ENCODE measurements around the gene KDSR. TPM values are rescaled to one million over a fixed set of nuclear protein-coding genes. Genes with fewer than 3 reads are reported as not detected.

Gene KDSR
- polyA plus RNA-seq, 1 donor from 2014 or later: 14.7 TPM

DNA sequence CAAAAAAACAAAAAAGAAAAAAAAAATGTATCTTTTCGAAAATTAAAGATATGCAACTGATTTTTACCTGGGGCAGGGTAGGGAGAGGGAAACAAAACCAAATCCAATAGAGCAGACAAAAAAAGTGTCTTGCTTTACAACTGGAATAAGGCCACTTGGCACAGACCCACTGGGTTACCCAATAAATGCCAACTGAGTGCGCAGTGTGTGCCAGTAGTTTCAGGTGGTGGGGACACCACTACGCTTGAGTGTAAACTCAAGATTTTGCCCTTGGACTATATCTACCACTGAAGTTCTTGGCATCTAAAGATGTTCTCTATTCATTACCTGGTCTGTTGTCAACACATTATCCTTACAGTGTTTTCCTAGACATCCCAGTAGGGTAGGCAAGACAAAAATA, 39.0 kb upstream of the KDSR start:
- no peak overlapping the region for H3K4me2 ChIP-seq (ENCODE audit: low read length)
- H3K27me3 ChIP-seq (ENCODE audit: insufficient read depth, low read depth, low read length): no peaks in the 10 kb centered on the region
- no peaks in the 10 kb centered on the region for H3K9me3 ChIP-seq (ENCODE audit: low read length)
- no peaks in the 10 kb centered on the region for H3K79me2 ChIP-seq (replicated peaks; ENCODE audit: insufficient read depth, low read length)
- no peak for TF ChIP-seq EP300 (conservative IDR thresholded peaks at IDR 0.05; ENCODE audit: poor library complexity, severe bottlenecking)
- TF ChIP-seq RAD21 (conservative IDR thresholded peaks at IDR 0.05): no peak
- TF ChIP-seq, protein P1, sequence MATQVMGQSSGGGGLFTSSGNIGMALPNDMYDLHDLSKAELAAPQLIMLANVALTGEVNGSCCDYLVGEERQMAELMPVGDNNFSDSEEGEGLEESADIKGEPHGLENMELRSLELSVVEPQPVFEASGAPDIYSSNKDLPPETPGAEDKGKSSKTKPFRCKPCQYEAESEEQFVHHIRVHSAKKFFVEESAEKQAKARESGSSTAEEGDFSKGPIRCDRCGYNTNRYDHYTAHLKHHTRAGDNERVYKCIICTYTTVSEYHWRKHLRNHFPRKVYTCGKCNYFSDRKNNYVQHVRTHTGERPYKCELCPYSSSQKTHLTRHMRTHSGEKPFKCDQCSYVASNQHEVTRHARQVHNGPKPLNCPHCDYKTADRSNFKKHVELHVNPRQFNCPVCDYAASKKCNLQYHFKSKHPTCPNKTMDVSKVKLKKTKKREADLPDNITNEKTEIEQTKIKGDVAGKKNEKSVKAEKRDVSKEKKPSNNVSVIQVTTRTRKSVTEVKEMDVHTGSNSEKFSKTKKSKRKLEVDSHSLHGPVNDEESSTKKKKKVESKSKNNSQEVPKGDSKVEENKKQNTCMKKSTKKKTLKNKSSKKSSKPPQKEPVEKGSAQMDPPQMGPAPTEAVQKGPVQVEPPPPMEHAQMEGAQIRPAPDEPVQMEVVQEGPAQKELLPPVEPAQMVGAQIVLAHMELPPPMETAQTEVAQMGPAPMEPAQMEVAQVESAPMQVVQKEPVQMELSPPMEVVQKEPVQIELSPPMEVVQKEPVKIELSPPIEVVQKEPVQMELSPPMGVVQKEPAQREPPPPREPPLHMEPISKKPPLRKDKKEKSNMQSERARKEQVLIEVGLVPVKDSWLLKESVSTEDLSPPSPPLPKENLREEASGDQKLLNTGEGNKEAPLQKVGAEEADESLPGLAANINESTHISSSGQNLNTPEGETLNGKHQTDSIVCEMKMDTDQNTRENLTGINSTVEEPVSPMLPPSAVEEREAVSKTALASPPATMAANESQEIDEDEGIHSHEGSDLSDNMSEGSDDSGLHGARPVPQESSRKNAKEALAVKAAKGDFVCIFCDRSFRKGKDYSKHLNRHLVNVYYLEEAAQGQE (IDR thresholded peaks at IDR 0.05; ENCODE audit: borderline replicate concordance): no peak
- TF ChIP-seq, protein P2, sequence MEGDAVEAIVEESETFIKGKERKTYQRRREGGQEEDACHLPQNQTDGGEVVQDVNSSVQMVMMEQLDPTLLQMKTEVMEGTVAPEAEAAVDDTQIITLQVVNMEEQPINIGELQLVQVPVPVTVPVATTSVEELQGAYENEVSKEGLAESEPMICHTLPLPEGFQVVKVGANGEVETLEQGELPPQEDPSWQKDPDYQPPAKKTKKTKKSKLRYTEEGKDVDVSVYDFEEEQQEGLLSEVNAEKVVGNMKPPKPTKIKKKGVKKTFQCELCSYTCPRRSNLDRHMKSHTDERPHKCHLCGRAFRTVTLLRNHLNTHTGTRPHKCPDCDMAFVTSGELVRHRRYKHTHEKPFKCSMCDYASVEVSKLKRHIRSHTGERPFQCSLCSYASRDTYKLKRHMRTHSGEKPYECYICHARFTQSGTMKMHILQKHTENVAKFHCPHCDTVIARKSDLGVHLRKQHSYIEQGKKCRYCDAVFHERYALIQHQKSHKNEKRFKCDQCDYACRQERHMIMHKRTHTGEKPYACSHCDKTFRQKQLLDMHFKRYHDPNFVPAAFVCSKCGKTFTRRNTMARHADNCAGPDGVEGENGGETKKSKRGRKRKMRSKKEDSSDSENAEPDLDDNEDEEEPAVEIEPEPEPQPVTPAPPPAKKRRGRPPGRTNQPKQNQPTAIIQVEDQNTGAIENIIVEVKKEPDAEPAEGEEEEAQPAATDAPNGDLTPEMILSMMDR (IDR thresholded peaks at IDR 0.05; ENCODE audit: poor library complexity, severe bottlenecking): no peak
- no peak for TF ChIP-seq MXI1 (conservative IDR thresholded peaks at IDR 0.05; ENCODE audit: poor library complexity, severe bottlenecking)
- TF ChIP-seq TAF1 (IDR thresholded peaks at IDR 0.05; ENCODE audit: low read depth): no peak
- no peak for TF ChIP-seq SMC3 (conservative IDR thresholded peaks at IDR 0.05; ENCODE audit: poor library complexity)
- TF ChIP-seq POLR2AphosphoS5 (IDR thresholded peaks at IDR 0.05): no peak
- no peak for TF ChIP-seq EZH2 (IDR thresholded peaks at IDR 0.05; ENCODE audit: borderline replicate concordance, insufficient read depth, low read length, poor library complexity, severe bottlenecking)
- H3F3A ChIP-seq (ENCODE audit: insufficient read depth, low read length, poor library complexity, severe bottlenecking): no peaks in the 10 kb centered on the region
- no peaks in the 10 kb centered on the region for H3K9me2 ChIP-seq (ENCODE audit: insufficient read depth, low read length)
- H4K20me1 ChIP-seq (ENCODE audit: insufficient read depth): no peaks in the 10 kb centered on the region
- no peak overlapping the region for H3K4me3 ChIP-seq (ENCODE audit: low read length)
- no peak overlapping the region for H2AFZ ChIP-seq (ENCODE audit: low read depth, low read length)
- no peak overlapping the region for H3K9ac ChIP-seq (ENCODE audit: low read length)
- H3K36me3 ChIP-seq (ENCODE audit: insufficient read depth, low read length): peaks cover 5% of the 10 kb centered on the region
- no peak overlapping the region for H3K27ac ChIP-seq (ENCODE audit: low read length)

DNA sequence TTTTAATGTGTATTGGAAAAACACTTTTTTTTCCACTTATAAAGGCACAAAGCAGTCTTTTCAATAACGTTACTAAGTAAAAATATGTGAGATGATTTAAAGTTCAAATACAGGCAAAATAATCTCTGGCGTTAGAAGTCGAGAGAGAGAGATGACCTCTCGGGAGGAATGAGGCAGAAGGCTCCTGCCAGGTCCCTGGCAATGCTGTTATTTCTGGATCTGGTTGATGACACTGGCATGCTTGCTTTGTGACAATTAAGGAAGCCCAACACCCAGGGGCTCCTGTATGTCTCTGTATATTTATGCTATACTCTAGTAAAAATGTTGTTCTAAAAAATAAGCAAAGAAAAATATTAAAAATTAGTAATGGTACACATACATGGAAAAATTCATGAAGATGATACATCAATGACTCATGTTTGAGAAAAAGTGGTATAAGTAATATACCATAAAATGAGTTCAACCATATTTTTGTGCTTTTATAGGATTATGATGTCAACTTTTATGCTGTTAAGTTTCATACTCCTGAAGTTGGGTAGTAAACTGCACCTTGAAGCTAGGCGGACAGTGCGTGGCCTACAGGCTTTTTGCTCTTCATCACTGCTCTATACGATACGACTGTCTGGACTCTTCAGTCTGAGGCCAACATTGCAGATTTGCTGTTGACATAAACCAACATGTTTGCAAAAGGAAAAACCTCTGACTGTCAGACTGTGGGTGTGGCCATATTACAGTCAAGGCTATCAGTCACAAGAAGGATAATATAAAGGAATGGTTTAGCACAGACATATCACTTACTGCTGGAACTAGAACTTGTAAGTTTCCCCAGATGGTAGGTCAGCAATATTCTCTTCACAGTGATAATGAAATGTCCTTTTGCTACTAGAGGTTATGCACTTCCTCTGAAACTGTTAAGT, 35.5 kb upstream of the KDSR start:
- no peak overlapping the region for H3K27ac ChIP-seq (ENCODE audit: low read length)
- H3K9ac ChIP-seq (ENCODE audit: low read length): no peak overlapping the region
- H3F3A ChIP-seq (ENCODE audit: insufficient read depth, low read length, poor library complexity, severe bottlenecking): no peaks in the 10 kb centered on the region
- no peaks in the 10 kb centered on the region for H4K20me1 ChIP-seq (ENCODE audit: insufficient read depth)
- H3K4me2 ChIP-seq (ENCODE audit: low read length): no peak overlapping the region
- no peaks in the 10 kb centered on the region for H3K9me2 ChIP-seq (ENCODE audit: insufficient read depth, low read length)
- peaks cover 9% of the 10 kb centered on the region for H3K36me3 ChIP-seq (ENCODE audit: insufficient read depth, low read length)
- no peak overlapping the region for H3K4me3 ChIP-seq (ENCODE audit: low read length)
- no peak overlapping the region for H2AFZ ChIP-seq (ENCODE audit: low read depth, low read length)
- H3K27me3 ChIP-seq (ENCODE audit: insufficient read depth, low read depth, low read length): no peaks in the 10 kb centered on the region
- H3K79me2 ChIP-seq (replicated peaks; ENCODE audit: insufficient read depth, low read length): no peaks in the 10 kb centered on the region
- no peak for TF ChIP-seq POLR2AphosphoS5 (IDR thresholded peaks at IDR 0.05)
- TF ChIP-seq, protein P2 (IDR thresholded peaks at IDR 0.05; ENCODE audit: poor library complexity, severe bottlenecking): no peak
- no peak for TF ChIP-seq EZH2 (IDR thresholded peaks at IDR 0.05; ENCODE audit: borderline replicate concordance, insufficient read depth, low read length, poor library complexity, severe bottlenecking)
- TF ChIP-seq EP300 (conservative IDR thresholded peaks at IDR 0.05; ENCODE audit: poor library complexity, severe bottlenecking): no peak
- TF ChIP-seq SMC3 (conservative IDR thresholded peaks at IDR 0.05; ENCODE audit: poor library complexity): no peak
- H3K9me3 ChIP-seq (ENCODE audit: low read length): no peaks in the 10 kb centered on the region
